ENCODE measurements around the gene JRKL. TPM values are rescaled to one million over a fixed set of nuclear protein-coding genes. Genes with fewer than 3 reads are reported as not detected.

Gene JRKL
- total and polyA plus RNA-seq, 2 of the 13 experiments (the other 11 are each of a cell fraction or from before 2014, with no cell fraction given): 3.2 to 4.5 TPM

- TF ChIP-seq XRCC5 (optimal IDR thresholded peaks at IDR 0.05; ENCODE audit: low read length): peak; percentile 79
- TF ChIP-seq NRL (CRISPR knock-in tag; IDR thresholded peaks at IDR 0.05; ENCODE audit: borderline replicate concordance): peak; percentile 88
- peak; percentile 57; the same call in 1 of the 2 replicates for TF ChIP-seq BRD4 (CRISPR knock-in tag; IDR thresholded peaks at IDR 0.05)
- TF ChIP-seq SP140L (CRISPR knock-in tag; IDR thresholded peaks at IDR 0.05; ENCODE audit: borderline replicate concordance): no peak
- TF ChIP-seq SRF (IDR thresholded peaks at IDR 0.05; ENCODE audit: low read depth, low read length): no peak
- no peak for TF ChIP-seq NR2F2 (IDR thresholded peaks at IDR 0.05; ENCODE audit: borderline replicate concordance, low read depth)
- no peak; the same call in 1 of the 2 replicates for TF ChIP-seq ZFP1 (CRISPR knock-in tag; IDR thresholded peaks at IDR 0.05)
- peak; percentile 52; the same call in 1 of the 2 replicates for TF ChIP-seq CSRNP1 (CRISPR knock-in tag; IDR thresholded peaks at IDR 0.05)
- TF ChIP-seq KLF9 (CRISPR knock-in tag; IDR thresholded peaks at IDR 0.05; ENCODE audit: low read depth): 0 out of 2 replicates have a peak, but pooled peaks have one; percentile 38
- no peak for TF ChIP-seq JUND (CRISPR knock-in tag; IDR thresholded peaks at IDR 0.05)
- no peak for TF ChIP-seq GZF1 (CRISPR knock-in tag; IDR thresholded peaks at IDR 0.05)
- peak; percentile 75 for TF ChIP-seq ZNF619 (CRISPR knock-in tag; IDR thresholded peaks at IDR 0.05)
- TF ChIP-seq ZNF781 (CRISPR knock-in tag; IDR thresholded peaks at IDR 0.05; ENCODE audit: borderline replicate concordance, not compliant biosample characterization): no peak
- TF ChIP-seq ZC3H4 (CRISPR knock-in tag; IDR thresholded peaks at IDR 0.05; ENCODE audit: borderline replicate concordance): no peak
- TF ChIP-seq NFIB (CRISPR knock-in tag; IDR thresholded peaks at IDR 0.05; ENCODE audit: borderline replicate concordance): no peak
- TF ChIP-seq, protein P1, sequence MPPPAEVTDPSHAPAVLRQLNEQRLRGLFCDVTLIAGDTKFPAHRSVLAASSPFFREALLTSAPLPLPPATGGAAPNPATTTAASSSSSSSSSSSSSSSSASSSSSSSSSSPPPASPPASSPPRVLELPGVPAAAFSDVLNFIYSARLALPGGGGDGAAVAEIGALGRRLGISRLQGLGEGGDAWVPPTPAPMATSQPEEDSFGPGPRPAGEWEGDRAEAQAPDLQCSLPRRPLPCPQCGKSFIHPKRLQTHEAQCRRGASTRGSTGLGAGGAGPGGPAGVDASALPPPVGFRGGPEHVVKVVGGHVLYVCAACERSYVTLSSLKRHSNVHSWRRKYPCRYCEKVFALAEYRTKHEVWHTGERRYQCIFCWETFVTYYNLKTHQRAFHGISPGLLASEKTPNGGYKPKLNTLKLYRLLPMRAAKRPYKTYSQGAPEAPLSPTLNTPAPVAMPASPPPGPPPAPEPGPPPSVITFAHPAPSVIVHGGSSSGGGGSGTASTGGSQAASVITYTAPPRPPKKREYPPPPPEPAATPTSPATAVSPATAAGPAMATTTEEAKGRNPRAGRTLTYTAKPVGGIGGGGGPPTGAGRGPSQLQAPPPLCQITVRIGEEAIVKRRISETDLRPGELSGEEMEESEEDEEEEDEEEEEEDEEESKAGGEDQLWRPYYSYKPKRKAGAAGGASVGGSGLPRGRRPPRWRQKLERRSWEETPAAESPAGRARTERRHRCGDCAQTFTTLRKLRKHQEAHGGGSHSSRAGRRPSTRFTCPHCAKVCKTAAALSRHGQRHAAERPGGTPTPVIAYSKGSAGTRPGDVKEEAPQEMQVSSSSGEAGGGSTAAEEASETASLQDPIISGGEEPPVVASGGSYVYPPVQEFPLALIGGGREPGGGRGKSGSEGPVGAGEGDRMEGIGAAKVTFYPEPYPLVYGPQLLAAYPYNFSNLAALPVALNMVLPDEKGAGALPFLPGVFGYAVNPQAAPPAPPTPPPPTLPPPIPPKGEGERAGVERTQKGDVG (CRISPR knock-in tag; IDR thresholded peaks at IDR 0.05; ENCODE audit: borderline replicate concordance): 0 out of 2 replicates have a peak, but pooled peaks have one; percentile 24
- peak; percentile 92 for TF ChIP-seq ELF1 (CRISPR knock-in tag; IDR thresholded peaks at IDR 0.05)
- no peak for TF ChIP-seq NCOR1 (IDR thresholded peaks at IDR 0.05; ENCODE audit: borderline replicate concordance, low read length)
- TF ChIP-seq TOE1 (CRISPR knock-in tag; IDR thresholded peaks at IDR 0.05): no peak
- TF ChIP-seq TBX3 (IDR thresholded peaks at IDR 0.05; ENCODE audit: borderline replicate concordance): no peak
- TF ChIP-seq, protein P2, sequence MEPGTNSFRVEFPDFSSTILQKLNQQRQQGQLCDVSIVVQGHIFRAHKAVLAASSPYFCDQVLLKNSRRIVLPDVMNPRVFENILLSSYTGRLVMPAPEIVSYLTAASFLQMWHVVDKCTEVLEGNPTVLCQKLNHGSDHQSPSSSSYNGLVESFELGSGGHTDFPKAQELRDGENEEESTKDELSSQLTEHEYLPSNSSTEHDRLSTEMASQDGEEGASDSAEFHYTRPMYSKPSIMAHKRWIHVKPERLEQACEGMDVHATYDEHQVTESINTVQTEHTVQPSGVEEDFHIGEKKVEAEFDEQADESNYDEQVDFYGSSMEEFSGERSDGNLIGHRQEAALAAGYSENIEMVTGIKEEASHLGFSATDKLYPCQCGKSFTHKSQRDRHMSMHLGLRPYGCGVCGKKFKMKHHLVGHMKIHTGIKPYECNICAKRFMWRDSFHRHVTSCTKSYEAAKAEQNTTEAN (CRISPR knock-in tag; conservative IDR thresholded peaks at IDR 0.05): no peak; the same call in 1 of the 2 replicates
- no peak for TF ChIP-seq TERF1 (CRISPR knock-in tag; IDR thresholded peaks at IDR 0.05)
- no peak for TF ChIP-seq PRMT3 (CRISPR knock-in tag; IDR thresholded peaks at IDR 0.05; ENCODE audit: borderline replicate concordance, low read depth)
Measured at GRCh38 chr11:96389720-96390487, at the start of gene JRKL, which contains the start of gene CCDC82 (continued).

Data from HepG2 (cell line).